ENCODE results near the gene RNF8. TPM values are rescaled to one million over a fixed set of nuclear protein-coding genes. Genes with fewer than 3 reads are reported as not detected.

RNF8 gene
- total and polyA plus RNA-seq, 10 of the 15 experiments (the other 5 are each of a cell fraction or from before 2014, with no cell fraction given), result 7.8 to 30.2 (median 23.3) TPM

DNA sequence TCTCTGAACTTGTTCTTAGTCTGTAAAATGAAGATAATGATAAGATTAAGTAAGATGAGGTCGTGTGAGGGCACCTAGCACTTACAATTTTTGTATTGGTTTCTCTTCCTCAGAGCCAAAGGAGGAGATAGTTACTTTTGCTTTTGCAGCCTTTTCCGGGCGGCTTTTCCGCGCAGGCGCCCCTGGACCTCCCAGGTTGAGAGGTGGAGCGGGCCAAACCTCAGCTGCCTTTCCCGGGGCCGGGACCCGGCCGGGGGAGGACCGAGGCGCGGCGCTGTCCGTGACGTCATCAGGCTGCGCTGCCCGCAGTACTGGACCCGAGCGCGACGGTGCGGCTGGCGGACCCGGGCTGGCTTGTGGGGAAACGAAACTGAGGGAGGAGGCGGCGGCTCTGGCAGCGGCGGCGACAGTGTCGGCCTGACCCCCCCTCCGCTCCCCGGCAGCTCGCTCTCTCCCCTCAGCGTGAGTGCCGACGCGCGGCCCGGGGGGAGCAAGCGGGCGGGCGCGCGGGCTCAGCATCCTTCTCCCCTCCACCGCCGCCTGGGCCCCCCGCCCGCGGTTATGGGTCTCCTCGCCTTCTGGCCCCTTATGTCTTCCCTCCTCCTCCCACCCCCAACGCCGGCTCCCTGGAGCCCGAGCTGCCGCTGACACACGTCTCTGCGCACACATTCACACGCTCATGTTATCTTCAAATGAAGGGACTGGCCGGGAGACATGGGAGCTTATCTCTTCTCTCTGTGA lies 79.3 kb downstream of the RNF8 start, which contains the start of gene CMTR1:
Gene CMTR1 (plus strand): TSS at position 306 of the 741 bp plus-strand sequence. CDS start 2,409 bp downstream, outside the sequence.
- peak within 1 kb of the TSS; percentile 94 for H3K9ac ChIP-seq (ENCODE audit: control insufficient read depth, insufficient read depth, low read length)
- in situ Hi-C loops (cut with MboI) (no loop called here), intact Hi-C loops (cut with micrococcal nuclease; ENCODE audit: unreplicated experiment) (loop anchor here (5.0 kb wide), 1 partner anchor 124 kb away; no protein-coding TSS in a partner anchor)
- peak; percentile 83 for DNase-seq (ENCODE audit: low read depth, low spot score)
- no TSS peak for BruUV-seq (replicated peaks)
- ChIA-PET CTCF (interaction anchor here (0.6 to 2.0 kb wide), 12 partner anchors 11 to 1061 kb away, joined by 3 to 8 read pairs (median 4); no protein-coding TSS in a partner anchor), SMC1A (ENCODE audit: uncharacterized antibody, unreplicated experiment) (interaction anchor here (0.8 to 2.4 kb wide), 13 partner anchors 9 to 133 kb away, joined by 3 to 10 read pairs (median 4); no protein-coding TSS in a partner anchor), POLR2A (interaction anchor here (0.5 to 2.3 kb wide), 11 partner anchors 10 to 133 kb away, joined by 3 to 11 read pairs (median 3); partner anchors contain the start of gene RNF8), RAD21 (ENCODE audit: unreplicated experiment) (interaction anchor here (0.7 to 2.6 kb wide), 8 partner anchors 21 to 133 kb away, joined by 3 to 12 read pairs (median 4); no protein-coding TSS in a partner anchor)
- peaks cover 5% of the 10 kb centered on the region for H3K4me1 ChIP-seq (ENCODE audit: control insufficient read depth, insufficient read depth, low read length)
- H2AFZ ChIP-seq (ENCODE audit: control insufficient read depth, low read depth, low read length), result peak within 1 kb of the TSS; percentile 90
- H3K27ac ChIP-seq (ENCODE audit: control insufficient read depth, insufficient read depth), result peak within 1 kb of the TSS; percentile 94
- H3K4me3 ChIP-seq, result peak within 1 kb of the TSS; percentile 97
- no peaks in the 10 kb centered on the region for H3K9me3 ChIP-seq (replicated peaks; ENCODE audit: control insufficient read depth, insufficient read depth, low read length)
- peaks cover 42% of the 10 kb centered on the region for H3K79me2 ChIP-seq (ENCODE audit: control insufficient read depth, insufficient read depth, low read length)
- H3K27me3 ChIP-seq (replicated peaks in 1 of 2; ENCODE audit: control insufficient read depth in 2 of 2, insufficient read depth in 2 of 2, low read length in 1 of 2), result no peaks in the 10 kb centered on the region
- H3K36me3 ChIP-seq (ENCODE audit: control insufficient read depth in 2 of 2, insufficient read depth in 2 of 2, low read length in 1 of 2), result peaks cover 2 to 13% of the 10 kb centered on the region in 2 experiments; a peak in 2 of 4 replicates
- ATAC-seq, result peak; percentile 91
- FAIRE-seq, result peak; percentile 75
- 2% methylated on average over 31 of the region's 61 CpGs for WGBS (ENCODE audit: insufficient coverage, insufficient replicate concordance, low lambda C conversion rate, missing lambda C conversion rate)
- H4K20me1 ChIP-seq (ENCODE audit: control insufficient read depth, insufficient read depth), result no peaks in the 10 kb centered on the region
- H3K4me2 ChIP-seq (ENCODE audit: control insufficient read depth, insufficient read depth), result peak within 1 kb of the TSS; percentile 84
- TF ChIP-seq PAX5 (IDR thresholded peaks at IDR 0.05; ENCODE audit: borderline replicate concordance, low read depth, low read length) (peak; percentile 56; the same call in 1 of the 2 replicates), TBL1XR1 (IDR thresholded peaks at IDR 0.05; ENCODE audit: low read depth, low read length) (no peak; the same call in 1 of the 2 replicates), SRF (IDR thresholded peaks at IDR 0.05; ENCODE audit: low read depth in 2 of 2, low read length in 2 of 2) (peak; percentile 61 to 93), CBFB (IDR thresholded peaks at IDR 0.05; ENCODE audit: low read depth) (peak; percentile 23; the same call in 1 of the 2 replicates), BRCA1 (IDR thresholded peaks at IDR 0.05; ENCODE audit: low read depth, low read length) (peak; percentile 54; the same call in 1 of the 2 replicates), KAT2A (conservative IDR thresholded peaks at IDR 0.05; ENCODE audit: control insufficient read depth, low read depth, low read length) (no peak), EED (IDR thresholded peaks at IDR 0.05; ENCODE audit: low read depth) (no peak)
- TF ChIP-seq, protein P1, sequence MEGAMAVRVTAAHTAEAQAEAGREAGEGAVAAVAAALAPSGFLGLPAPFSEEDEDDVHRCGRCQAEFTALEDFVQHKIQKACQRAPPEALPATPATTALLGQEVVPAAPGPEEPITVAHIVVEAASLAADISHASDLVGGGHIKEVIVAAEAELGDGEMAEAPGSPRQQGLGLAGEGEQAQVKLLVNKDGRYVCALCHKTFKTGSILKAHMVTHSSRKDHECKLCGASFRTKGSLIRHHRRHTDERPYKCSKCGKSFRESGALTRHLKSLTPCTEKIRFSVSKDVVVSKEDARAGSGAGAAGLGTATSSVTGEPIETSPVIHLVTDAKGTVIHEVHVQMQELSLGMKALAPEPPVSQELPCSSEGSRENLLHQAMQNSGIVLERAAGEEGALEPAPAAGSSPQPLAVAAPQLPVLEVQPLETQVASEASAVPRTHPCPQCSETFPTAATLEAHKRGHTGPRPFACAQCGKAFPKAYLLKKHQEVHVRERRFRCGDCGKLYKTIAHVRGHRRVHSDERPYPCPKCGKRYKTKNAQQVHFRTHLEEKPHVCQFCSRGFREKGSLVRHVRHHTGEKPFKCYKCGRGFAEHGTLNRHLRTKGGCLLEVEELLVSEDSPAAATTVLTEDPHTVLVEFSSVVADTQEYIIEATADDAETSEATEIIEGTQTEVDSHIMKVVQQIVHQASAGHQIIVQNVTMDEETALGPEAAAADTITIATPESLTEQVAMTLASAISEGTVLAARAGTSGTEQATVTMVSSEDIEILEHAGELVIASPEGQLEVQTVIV (IDR thresholded peaks at IDR 0.05; ENCODE audit: borderline replicate concordance, partially characterized antibody), result peak; percentile 33
- TF ChIP-seq, protein P2, sequence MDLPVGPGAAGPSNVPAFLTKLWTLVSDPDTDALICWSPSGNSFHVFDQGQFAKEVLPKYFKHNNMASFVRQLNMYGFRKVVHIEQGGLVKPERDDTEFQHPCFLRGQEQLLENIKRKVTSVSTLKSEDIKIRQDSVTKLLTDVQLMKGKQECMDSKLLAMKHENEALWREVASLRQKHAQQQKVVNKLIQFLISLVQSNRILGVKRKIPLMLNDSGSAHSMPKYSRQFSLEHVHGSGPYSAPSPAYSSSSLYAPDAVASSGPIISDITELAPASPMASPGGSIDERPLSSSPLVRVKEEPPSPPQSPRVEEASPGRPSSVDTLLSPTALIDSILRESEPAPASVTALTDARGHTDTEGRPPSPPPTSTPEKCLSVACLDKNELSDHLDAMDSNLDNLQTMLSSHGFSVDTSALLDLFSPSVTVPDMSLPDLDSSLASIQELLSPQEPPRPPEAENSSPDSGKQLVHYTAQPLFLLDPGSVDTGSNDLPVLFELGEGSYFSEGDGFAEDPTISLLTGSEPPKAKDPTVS (IDR thresholded peaks at IDR 0.05; ENCODE audit: low read depth, low read length), result no peak
- TF ChIP-seq, protein P3, sequence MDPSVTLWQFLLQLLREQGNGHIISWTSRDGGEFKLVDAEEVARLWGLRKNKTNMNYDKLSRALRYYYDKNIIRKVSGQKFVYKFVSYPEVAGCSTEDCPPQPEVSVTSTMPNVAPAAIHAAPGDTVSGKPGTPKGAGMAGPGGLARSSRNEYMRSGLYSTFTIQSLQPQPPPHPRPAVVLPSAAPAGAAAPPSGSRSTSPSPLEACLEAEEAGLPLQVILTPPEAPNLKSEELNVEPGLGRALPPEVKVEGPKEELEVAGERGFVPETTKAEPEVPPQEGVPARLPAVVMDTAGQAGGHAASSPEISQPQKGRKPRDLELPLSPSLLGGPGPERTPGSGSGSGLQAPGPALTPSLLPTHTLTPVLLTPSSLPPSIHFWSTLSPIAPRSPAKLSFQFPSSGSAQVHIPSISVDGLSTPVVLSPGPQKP (IDR thresholded peaks at IDR 0.05; ENCODE audit: low read depth, low read length), result peak; percentile 60; the same call in 1 of the 2 replicates
- TF ChIP-seq, protein P4, sequence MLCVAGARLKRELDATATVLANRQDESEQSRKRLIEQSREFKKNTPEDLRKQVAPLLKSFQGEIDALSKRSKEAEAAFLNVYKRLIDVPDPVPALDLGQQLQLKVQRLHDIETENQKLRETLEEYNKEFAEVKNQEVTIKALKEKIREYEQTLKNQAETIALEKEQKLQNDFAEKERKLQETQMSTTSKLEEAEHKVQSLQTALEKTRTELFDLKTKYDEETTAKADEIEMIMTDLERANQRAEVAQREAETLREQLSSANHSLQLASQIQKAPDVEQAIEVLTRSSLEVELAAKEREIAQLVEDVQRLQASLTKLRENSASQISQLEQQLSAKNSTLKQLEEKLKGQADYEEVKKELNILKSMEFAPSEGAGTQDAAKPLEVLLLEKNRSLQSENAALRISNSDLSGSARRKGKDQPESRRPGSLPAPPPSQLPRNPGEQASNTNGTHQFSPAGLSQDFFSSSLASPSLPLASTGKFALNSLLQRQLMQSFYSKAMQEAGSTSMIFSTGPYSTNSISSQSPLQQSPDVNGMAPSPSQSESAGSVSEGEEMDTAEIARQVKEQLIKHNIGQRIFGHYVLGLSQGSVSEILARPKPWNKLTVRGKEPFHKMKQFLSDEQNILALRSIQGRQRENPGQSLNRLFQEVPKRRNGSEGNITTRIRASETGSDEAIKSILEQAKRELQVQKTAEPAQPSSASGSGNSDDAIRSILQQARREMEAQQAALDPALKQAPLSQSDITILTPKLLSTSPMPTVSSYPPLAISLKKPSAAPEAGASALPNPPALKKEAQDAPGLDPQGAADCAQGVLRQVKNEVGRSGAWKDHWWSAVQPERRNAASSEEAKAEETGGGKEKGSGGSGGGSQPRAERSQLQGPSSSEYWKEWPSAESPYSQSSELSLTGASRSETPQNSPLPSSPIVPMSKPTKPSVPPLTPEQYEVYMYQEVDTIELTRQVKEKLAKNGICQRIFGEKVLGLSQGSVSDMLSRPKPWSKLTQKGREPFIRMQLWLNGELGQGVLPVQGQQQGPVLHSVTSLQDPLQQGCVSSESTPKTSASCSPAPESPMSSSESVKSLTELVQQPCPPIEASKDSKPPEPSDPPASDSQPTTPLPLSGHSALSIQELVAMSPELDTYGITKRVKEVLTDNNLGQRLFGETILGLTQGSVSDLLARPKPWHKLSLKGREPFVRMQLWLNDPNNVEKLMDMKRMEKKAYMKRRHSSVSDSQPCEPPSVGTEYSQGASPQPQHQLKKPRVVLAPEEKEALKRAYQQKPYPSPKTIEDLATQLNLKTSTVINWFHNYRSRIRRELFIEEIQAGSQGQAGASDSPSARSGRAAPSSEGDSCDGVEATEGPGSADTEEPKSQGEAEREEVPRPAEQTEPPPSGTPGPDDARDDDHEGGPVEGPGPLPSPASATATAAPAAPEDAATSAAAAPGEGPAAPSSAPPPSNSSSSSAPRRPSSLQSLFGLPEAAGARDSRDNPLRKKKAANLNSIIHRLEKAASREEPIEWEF (IDR thresholded peaks at IDR 0.05; ENCODE audit: insufficient replicate concordance, low read depth, low read length), result no peak

Data from GM12878 (cell line).